CD4-positive, alpha-beta T cell treated with Interleukin-15 for 4 hours (primary cell): ENCODE data around the gene NACC2.

Source experiments
- DNase-seq: peaks from one replicate; pipeline ENCODE4 v3.0.0-alpha.2; 2020; ENCODE audit warnings: low spot score

Gene NACC2

GRCh38 chr9:136095070-136096058 is at the start of gene NACC2:
Gene NACC2, minus strand, starts transcription at chr9:136095289. Its CDS starts 44,768 bp downstream, at chr9:136050521.
- DNase-seq = peak; percentile 34

GRCh38 chr9:136144450-136144849 is 49.4 kb upstream of the NACC2 start:
- no peak for DNase-seq

- no peak for DNase-seq
These were observed 48.3 kb upstream of the NACC2 start for GRCh38 chr9:136143215-136144001.

- no peak for DNase-seq
These were observed 47.7 kb upstream of the NACC2 start for GRCh38 chr9:136142859-136143214.

- DNase-seq = no peak
These were observed 47.3 kb upstream of the NACC2 start for GRCh38 chr9:136142414-136142796.

- no peak for DNase-seq
These were observed 46.8 kb upstream of the NACC2 start for GRCh38 chr9:136141682-136142413.

- DNase-seq = no peak
These were observed 45.9 kb upstream of the NACC2 start for GRCh38 chr9:136140966-136141365.

- no peak for DNase-seq
These were observed 45.0 kb upstream of the NACC2 start for GRCh38 chr9:136140046-136140445.

- DNase-seq = peak; percentile 25
These were observed 43.5 kb upstream of the NACC2 start for GRCh38 chr9:136138566-136138965.

GRCh38 chr9:136137321-136138265 is 42.5 kb upstream of the NACC2 start:
- DNase-seq = no peak

- no peak for DNase-seq
These were observed 41.2 kb upstream of the NACC2 start for GRCh38 chr9:136136127-136136925.

- DNase-seq = no peak
These were observed 40.4 kb upstream of the NACC2 start for GRCh38 chr9:136135326-136136126.

GRCh38 chr9:136133959-136134484 is 38.9 kb upstream of the NACC2 start:
- DNase-seq = no peak

GRCh38 chr9:136133191-136133958 is 38.3 kb upstream of the NACC2 start:
- DNase-seq = no peak

- DNase-seq = no peak
These were observed 37.5 kb upstream of the NACC2 start for GRCh38 chr9:136132512-136133050.

- no peak for DNase-seq
These were observed 36.8 kb upstream of the NACC2 start for GRCh38 chr9:136131629-136132511.

- DNase-seq = no peak
These were observed 34.1 kb upstream of the NACC2 start for GRCh38 chr9:136129176-136129575.
